NOMO-1 treated with dmso at 0.1 percent for 144 hours (cell line): Measurements from ENCODE around the gene SPATA16.

Experiments
- DNase-seq: peaks from one replicate; lab custom pipeline; 2025; ENCODE audit not compliant: unreplicated experiment; lab: John Stamatoyannopoulos, UW

Gene SPATA16

DNA sequence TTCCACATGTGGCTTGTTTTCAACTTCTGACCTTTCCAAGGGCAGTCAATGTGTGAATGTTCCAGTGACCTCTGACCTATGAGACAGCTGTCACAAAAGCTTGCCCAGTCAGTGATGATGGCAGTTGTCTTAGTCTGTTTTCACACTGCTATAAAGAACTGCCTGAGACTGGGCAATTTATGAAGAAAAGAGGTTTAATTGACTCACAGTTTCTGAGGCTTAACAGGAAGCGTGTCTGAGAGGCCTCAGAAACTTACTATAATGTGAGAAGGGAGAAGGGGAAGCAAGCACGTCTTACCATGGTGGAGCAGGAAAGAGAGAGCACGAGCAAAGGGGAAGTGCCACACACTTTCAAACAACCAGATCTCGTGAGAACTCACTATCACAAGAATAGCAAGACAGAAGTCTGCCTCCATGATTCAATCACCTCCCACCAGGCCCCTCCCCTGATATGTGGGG is 294.9 kb downstream of the SPATA16 start:
- DNase-seq, result peak; percentile 21

DNA sequence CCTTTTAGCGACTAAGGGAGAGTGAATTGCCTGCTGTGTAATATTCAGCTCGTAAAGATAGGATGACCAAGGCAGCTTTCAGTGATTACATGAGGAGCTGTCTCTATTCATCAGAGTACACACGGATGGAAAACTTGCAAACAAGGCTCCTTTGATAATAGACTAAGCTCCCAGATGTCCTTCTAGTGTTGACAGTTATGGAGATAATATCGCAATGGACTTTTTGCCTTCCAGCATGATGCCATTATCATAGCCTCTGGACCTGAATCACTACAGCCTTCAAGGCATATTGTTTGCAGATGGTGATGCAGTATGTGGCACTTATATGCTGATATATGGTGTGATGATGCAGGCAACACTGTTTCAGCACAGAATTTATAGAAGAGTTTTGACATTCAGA is 296.6 kb downstream of the SPATA16 start:
- no peak for DNase-seq

- no peak for DNase-seq
Measured at GRCh38 chr3:172840913-172841312, 300.1 kb downstream of the SPATA16 start.

DNA sequence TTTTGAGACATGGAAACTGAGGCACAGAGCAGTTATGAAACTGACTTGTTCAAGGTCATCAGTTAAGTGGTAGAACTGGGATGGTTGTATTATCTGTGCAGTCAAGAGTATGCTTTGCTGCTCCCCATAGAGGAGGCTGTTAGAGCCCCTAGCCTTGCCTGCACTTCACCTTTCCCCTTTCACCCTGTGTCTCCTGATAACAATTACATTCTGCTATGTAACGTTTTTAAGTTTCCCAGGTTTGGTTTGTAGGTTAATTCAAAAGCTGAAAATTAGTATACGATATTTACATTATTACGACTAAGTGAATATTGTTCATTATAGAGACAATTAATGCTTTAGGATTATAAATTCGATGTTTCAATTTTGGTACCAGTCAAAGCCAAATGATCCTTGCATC is 300.6 kb downstream of the SPATA16 start:
- no peak for DNase-seq

GRCh38 chr3:172839679-172840078 is 301.4 kb downstream of the SPATA16 start:
- no peak for DNase-seq
